GM18858 (cell line): ENCODE results near the gene YAP1.
"Not testable (repeated sequence)": the region's sequence is repeated elsewhere in the genome, so short reads cannot be mapped to it uniquely, and the experiment has no call there.

Experiments used
- ATAC-seq: cut with Tn5 transposase; IDR thresholded peaks from one replicate; pipeline ENCODE4 v1.9.1; 2021; ENCODE audit not compliant: unreplicated experiment

Gene YAP1

DNA sequence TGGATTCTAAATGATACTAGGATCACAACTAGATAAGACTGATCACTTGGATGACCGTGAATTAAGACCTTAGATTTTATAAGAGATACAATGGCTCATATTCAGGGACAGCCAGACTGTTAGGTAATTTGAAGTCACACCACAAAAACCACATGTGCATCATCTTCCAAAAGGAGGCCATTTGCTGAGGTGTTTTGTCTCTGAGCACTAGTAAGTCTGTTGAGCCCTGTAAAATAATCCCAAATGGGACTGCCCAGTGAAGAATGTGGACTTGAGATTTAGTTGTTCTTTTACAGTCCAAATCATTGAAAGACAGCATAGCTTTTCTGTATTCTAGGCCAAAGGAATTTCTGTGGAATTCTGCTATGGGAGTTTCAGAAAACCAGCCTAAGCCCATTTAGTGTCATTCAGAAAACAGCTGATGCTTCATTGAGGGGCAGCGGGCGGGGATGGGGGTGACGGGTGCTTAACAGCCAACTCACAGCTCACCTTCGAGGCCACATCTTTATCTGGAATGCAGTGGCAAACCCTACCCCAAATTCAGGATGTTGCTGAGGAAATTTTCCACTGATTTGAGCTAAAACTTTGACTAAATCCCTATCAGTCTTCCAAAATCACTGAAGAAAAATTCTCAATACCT, 127.0 kb downstream of the YAP1 start:
- no peak for ATAC-seq

- ATAC-seq, result no peak
Observed at GRCh38 chr11:102238391-102238821, 128.2 kb downstream of the YAP1 start.

DNA sequence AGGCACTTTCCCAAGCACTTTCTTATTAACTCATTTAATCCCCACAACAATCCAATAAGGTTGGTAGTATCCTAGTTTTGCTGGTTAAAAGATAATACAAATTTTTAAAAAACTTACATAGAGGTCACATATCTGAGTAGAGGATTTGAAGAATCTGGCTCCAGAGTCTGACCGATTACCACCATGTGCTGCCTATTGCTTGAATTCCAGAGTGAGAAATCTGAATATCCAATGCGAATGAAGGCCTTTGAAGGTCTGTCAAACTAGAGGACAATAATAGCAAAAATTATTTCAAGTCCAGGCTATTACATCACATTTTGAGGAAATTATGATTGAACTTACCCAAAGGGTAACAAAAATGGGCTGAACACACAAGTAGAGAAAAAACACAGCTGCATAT, 129.2 kb downstream of the YAP1 start:
- no peak for ATAC-seq

GRCh38 chr11:102239911-102240310, 129.7 kb downstream of the YAP1 start:
- no peak for ATAC-seq

DNA sequence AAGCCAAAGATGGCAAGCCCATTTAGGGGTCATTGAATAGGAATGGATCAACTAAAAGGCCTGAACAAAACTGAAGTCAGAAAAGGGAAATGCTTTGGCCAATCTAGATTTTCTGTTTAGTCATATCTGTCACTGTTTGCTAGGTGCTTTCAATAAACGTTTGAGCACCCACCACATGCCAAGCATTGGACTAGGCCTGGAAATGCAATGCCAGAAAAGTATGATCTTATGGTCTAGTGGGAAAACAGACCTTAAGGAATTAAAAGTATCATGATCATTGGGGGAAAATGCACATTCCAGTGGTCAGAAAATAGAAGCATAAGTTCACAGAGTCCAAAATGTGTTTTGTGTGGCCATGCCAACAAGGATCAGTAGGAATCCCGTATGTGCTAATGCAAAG, 130.3 kb downstream of the YAP1 start:
- ATAC-seq, result peak; percentile 52

GRCh38 chr11:102241026-102241425, 130.8 kb downstream of the YAP1 start:
- no peak for ATAC-seq

- ATAC-seq, result no peak
Observed at GRCh38 chr11:102243399-102243884, 133.2 kb downstream of the YAP1 start.

DNA sequence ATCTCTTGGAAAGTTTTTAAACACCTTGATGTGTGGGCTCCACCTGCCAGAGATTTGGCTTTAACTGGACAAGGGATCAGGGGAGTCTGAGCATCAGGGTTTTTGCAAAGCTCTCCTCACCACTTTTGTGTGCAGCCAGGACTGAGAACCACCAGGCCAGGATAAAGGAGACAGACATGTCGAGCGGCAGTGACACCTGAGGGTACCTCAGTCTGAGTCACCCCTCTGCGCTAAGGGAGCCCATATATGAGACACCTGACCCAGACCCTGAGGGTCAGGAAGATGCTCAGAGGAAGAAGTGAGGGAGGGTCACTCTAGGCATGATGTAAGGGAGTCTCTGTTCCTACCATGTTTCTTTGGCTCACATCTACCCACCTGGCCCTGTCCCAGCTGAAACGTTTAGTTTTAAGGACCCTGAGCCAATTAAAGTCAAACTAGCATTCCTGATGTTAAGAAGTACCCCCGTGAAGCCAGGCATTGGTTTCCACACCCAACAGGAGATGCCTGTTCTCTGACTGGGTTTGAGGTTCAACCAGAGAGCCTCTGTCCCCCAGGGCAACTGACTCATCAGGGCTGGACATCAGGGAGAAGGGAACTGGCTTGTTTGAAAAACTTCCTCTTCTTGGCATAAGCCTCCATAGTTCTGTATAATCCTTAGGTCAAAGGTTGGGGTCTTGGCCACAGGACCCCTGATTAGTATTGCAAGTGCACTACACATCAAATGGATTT, 134.6 kb downstream of the YAP1 start:
- no peak for ATAC-seq

DNA sequence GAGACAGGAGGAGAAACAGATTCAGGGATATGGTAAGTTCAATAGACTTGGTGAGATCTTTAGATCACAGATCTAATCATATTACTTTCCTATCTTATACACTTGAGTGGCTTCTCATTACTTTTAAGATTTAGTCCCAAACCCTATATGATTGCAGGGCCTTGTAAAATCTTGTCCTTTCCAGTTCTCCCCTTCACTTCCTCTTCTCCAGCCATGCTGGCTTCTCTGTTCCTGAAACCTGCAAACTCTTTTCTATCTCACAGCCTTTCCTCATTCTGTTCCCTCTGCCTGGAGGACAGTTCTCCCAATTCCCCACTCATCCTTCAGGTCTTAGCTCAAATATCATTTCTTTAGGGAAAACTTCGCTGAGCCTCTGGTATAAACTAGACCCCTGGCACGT, 141.2 kb downstream of the YAP1 start:
- ATAC-seq, result no peak

DNA sequence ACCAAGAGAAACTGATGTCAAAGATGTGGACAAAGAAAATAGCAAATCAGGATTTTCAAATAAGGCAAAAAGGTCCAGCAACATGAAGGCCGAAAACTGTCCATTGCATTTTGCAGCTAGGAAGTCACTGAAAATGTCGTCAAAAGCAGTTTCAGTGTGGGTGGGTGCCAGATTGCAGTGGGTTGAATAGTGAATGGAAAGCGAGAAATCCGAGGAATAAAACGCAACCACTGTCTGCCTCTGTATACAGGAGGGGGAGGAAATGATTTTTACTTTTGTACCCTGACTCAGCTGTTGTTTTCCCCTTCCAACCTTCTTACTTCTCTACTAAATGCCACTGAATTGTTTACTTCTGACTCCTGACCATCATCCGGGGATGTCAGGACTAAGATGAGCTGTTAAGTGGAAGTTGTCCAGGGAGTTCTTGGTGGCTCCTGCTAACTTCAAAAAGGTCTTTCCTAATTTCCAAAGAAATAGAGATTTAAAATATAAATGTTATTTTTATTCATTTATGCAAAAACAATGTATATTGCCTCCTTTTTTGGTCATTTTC, 142.2 kb downstream of the YAP1 start:
- ATAC-seq, result no peak

DNA sequence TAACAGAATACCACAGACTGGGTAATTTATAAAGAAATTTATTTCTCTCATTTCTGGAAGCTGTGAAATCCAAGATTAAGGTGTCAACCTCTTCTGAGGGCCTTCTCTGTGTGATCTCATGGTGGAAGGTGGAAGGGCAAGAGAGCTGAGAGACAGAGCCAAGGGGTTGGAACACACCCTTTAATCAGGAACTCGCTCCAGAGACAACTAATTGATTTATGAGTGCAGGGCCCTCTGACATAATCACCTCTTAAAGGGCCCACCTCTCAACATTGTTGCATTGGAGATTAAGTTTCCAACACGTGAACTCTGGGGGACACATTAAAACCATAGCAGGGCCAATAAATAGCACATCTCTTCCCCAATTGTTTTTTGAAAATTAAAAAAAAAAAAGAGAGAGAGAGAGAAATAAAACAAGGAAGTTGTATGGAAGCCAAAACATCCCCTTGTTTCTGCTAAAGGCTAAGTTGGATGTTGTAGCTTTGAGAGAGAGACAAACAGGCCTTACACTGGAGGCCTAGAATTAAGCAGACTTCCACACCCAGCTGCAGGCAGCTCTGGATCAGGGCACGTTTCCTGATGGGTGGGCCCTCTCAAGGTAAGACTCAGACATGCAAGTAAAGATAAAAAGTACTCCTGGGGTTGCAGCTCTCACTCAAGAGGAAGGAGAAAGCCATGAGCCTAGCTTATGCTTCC, 142.9 kb downstream of the YAP1 start:
- no peak for ATAC-seq

- no peak for ATAC-seq
Observed at GRCh38 chr11:102254047-102254446, 143.8 kb downstream of the YAP1 start.

- no peak for ATAC-seq
Observed at GRCh38 chr11:102256251-102256650, 146.0 kb downstream of the YAP1 start.

DNA sequence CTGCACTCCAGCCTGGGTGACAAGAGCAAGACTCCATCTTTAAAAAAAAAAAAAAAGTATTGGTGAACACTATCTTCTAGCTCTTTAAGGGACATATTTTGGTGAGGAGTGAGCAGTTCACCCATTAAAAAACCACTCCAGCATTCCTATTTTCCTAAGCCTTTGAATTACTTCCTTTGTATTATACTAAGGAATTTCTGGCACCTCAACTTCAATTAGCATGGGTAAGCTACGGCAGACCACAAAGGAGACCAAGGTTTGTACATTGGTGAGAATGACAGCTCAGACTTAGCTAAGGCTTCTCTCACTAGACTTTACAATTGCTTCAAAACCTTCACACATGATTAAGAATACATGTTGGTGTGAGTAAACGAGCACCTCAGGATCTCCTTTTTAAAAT, 150.0 kb downstream of the YAP1 start:
- ATAC-seq, result no peak

- no peak for ATAC-seq
Observed at GRCh38 chr11:102263379-102264003, 153.2 kb downstream of the YAP1 start.

DNA sequence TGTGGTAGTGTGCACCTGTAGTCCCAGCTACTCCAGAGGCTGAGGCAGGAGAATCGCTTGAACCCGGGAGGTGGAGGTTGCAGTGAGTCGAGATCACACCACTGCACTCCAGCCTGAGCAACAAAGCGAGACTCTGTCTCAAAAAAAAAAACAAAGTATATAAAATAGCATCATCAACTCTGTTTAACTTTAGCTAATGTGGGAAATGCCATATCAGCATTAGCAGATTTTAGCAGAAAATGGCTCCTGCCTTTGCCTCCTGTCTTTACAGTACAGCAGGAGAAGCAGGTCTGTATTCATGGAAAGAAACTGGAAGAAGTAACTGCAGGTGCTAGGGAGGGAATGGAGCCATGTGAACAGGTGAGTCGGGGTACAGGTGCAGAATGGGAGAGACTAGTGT, 154.5 kb downstream of the YAP1 start:
- not testable (repeated sequence) for ATAC-seq

DNA sequence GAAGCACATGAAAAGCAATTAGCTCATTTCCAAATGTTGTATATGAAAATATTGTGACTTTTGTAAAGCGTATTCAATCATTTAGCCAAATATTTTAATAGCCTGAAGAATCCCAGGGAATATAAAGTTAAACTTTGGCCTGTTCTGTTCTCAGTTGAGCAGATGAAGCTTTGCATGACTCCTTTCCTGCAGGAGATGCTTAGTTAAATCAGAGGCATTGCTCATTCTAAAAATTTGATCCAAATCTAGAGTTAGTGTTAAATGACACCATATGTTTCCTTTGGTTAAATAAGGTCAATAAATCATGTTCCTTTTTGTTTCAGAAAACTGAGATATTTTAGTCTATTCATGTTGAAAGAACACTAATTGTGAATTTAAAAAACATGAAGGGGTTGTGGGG, 155.9 kb downstream of the YAP1 start:
- no peak for ATAC-seq

DNA sequence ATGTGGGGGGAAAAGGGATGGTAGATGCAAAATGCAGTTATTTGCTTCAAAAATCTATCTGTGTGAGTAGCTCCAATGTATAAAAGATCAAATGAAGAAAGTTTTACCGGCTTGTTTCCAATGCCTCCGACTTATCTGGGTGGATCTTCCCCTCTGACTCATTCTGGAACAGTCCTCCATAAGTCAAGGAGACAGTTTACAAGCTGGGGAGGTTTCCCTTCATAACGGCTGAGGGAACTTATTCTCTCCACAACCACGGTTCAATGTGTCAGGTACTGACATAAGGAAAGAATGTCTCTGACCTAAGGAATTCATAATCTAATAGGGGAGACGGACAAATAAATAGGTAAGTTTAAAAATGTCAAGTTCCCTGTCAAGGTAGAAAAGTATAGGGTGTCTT, 157.4 kb downstream of the YAP1 start:
- no peak for ATAC-seq

DNA sequence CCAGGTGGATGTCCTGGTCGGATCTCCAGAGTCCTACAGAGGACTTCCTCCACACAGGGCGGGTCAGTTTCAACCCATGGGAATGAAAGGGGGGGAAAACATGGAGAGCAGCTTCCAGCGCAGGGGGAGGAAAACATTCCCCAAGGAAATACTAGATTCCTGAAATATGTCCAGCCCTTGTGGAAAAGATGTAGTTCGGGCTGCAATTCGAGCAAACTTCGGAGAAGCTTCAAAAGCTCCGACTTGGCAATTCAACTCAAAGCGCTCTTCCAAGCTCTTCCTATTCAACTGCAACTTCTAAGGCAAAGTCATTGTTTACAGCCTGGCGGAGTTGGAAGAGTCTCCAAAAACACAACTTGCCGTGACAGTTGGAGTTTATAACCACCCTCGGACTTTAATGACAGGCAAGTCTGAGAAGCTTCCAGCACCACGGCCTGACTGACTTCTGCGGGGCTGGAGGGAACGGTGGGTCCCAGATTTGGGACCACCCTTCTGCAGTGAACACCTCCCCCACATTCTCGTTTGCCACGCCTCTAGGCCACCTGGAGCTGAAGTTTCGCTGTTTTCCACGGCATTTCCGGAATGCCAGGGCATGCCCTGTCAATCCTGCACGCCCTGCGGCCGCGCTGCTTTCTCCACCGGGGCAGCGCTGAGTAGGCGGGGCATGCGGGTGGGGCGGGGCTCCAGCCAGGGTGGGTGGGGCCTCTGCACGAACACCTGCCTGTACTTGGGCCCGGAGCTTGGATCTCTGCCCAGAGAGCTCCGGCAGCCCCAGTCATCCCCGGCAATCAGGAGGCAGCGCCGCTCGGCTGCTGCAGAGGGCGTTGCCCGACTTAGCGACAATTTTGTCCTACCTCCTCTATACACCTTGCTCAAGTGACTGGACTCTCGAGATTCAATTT, 158.1 kb downstream of the YAP1 start:
- peak; percentile 93 for ATAC-seq

DNA sequence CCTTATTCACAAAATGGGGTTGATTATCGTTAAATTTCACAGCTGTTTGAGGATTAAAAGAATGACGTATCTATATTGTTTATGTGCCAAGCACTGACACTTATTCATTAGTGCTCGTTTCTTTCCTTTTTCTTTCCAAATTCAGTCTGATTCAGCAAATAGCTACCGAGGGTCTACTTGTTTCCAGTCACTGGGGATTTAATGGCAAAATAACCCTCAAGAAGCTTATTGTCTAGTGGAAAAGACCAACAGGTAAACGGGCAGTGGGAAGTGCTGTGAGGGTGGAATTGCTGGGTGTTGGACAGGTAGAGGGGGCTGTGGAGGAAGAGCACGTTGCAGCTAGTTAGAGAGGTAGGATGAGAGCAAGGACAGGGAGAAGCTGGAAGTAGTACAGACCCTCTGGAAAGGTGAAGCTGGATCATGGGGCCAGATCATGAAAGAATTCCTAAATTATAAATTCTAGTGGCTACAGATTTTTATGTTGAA, 158.8 kb downstream of the YAP1 start:
- ATAC-seq, result no peak
